CD14-positive monocyte (primary cell): ENCODE measurements around the gene PER1. TPM values are rescaled to one million over a fixed set of nuclear protein-coding genes. Genes with fewer than 3 reads are reported as not detected.

Experiments
- DNase-seq, 3 donors: peaks; one replicate each; pipeline ENCODE4 v3.0.0-alpha.2; 2011 to 2022
- H2AFZ ChIP-seq: 2 replicates; pipeline ENCODE4 v1.6.0; 2012; ENCODE audit warnings: mild to moderate bottlenecking, low read depth, low read length, inconsistent platforms; ENCODE audit not compliant: insufficient read depth, poor library complexity, severe bottlenecking
- H3K27ac ChIP-seq, 2 donors: 1 replicate in 1 of 2; 2 replicates in 1 of 2; pipeline ENCODE4 v1.5.1; 2012 to 2013; ENCODE audit warnings: low read length in 2 of 2, control low read depth in 1 of 2, inconsistent platforms in 1 of 2, low read depth in 1 of 2, mild to moderate bottlenecking in 1 of 2
- H3K27me3 ChIP-seq, 2 donors: one replicate each; pipeline versions ENCODE4 v1.6.0 to v1.6.1; 2011 to 2013; ENCODE audit warnings: low read length in 2 of 2; ENCODE audit not compliant: control insufficient read depth in 2 of 2, insufficient read depth in 2 of 2
- H3K36me3 ChIP-seq, 2 donors: replicated peaks in 1 of 2; 1 replicate in 1 of 2; 2 replicates in 1 of 2; pipeline versions ENCODE4 v1.5.1 to v1.6.1; 2012 to 2013; ENCODE audit warnings: low read length in 2 of 2, control low read depth in 1 of 2, inconsistent platforms in 1 of 2, mild to moderate bottlenecking in 1 of 2; ENCODE audit not compliant: insufficient read depth in 2 of 2, control insufficient read depth in 1 of 2
- H3K4me1 ChIP-seq, 2 donors: 1 replicate in 1 of 2; 2 replicates in 1 of 2; pipeline versions ENCODE4 v1.5.1 to v1.6.1; 2012 to 2013; ENCODE audit warnings: low read length in 2 of 2, control low read depth in 1 of 2, inconsistent platforms in 1 of 2, mild to moderate bottlenecking in 1 of 2, moderate library complexity in 1 of 2; ENCODE audit not compliant: insufficient read depth in 2 of 2, control insufficient read depth in 1 of 2
- H3K4me2 ChIP-seq: replicated peaks from 2 replicates; pipeline ENCODE3; 2012; ENCODE audit warnings: low read length, moderate library complexity, mild to moderate bottlenecking; ENCODE audit not compliant: poor library complexity, severe bottlenecking; ENCODE audit errors: extremely low read depth
- H3K4me3 ChIP-seq, 3 experiments: fragments of 200-600 bp in 1 of 3; sonication (generic) in 1 of 3; replicated peaks in 1 of 3; 1 replicate in 2 of 3; 2 replicates in 1 of 3; pipeline ENCODE4 v1.5.1; 2011 to 2013; ENCODE audit warnings: low read length in 3 of 3, mild to moderate bottlenecking in 3 of 3, control low read depth in 2 of 3, low read depth in 2 of 3, inconsistent platforms in 1 of 3, moderate library complexity in 1 of 3
- H3K79me2 ChIP-seq: 2 replicates; pipeline ENCODE4 v1.6.0; 2012; ENCODE audit warnings: mild to moderate bottlenecking, control low read depth, inconsistent platforms, low read length, moderate library complexity; ENCODE audit not compliant: insufficient read depth
- H3K9ac ChIP-seq: 2 replicates; pipeline ENCODE4 v1.6.0; 2017; ENCODE audit warnings: low read length, mild to moderate bottlenecking; ENCODE audit not compliant: insufficient read depth, poor library complexity, severe bottlenecking
- H3K9me3 ChIP-seq, 2 donors: replicated peaks in 1 of 2; 1 replicate in 1 of 2; 2 replicates in 1 of 2; pipeline versions ENCODE4 v1.5.1 to v1.6.1; 2012 to 2013; ENCODE audit warnings: low read length in 2 of 2, control low read depth in 1 of 2; ENCODE audit not compliant: control insufficient read depth in 1 of 2, insufficient read depth in 1 of 2
- H4K20me1 ChIP-seq: 2 replicates; pipeline ENCODE4 v1.6.0; 2012; ENCODE audit warnings: mild to moderate bottlenecking, low read length, control low read depth, moderate library complexity; ENCODE audit not compliant: insufficient read depth
- H3K27ac Mint-ChIP-seq, 7 donors: one replicate each; pipeline ENCODE4 v1.8.0; 2020; ENCODE audit warnings: mild to moderate bottlenecking in 7 of 7, mixed read lengths in 7 of 7, moderate library complexity in 6 of 7, inconsistent platforms in 2 of 7
- H3K27me3 Mint-ChIP-seq, 3 donors: one replicate each; pipeline ENCODE4 v1.8.0; 2021 to 2022; ENCODE audit warnings: low read depth in 3 of 3, mild to moderate bottlenecking in 3 of 3, mixed read lengths in 3 of 3, moderate library complexity in 3 of 3, inconsistent platforms in 1 of 3
- H3K36me3 Mint-ChIP-seq, 2 donors: one replicate each; pipeline ENCODE4 v1.8.0; 2020; ENCODE audit warnings: mixed read lengths in 2 of 2, inconsistent platforms in 1 of 2, mild to moderate bottlenecking in 1 of 2
- H3K4me1 Mint-ChIP-seq: one replicate; pipeline ENCODE4 v1.8.0; 2020; ENCODE audit warnings: mild to moderate bottlenecking, mixed read lengths
- H3K4me3 Mint-ChIP-seq, 2 donors: one replicate each; pipeline ENCODE4 v1.8.0; 2020; ENCODE audit warnings: mild to moderate bottlenecking in 2 of 2, mixed read lengths in 2 of 2, moderate library complexity in 1 of 2
- H3K9me3 Mint-ChIP-seq, 7 donors: one replicate each; pipeline ENCODE4 v1.8.0; 2020 to 2022; ENCODE audit warnings: mixed read lengths in 7 of 7, mild to moderate bottlenecking in 6 of 7, moderate library complexity in 6 of 7, inconsistent platforms in 2 of 7
- WGBS: methylation state at CpG from one replicate; pipeline ENCODE4 v1.1.5; 2013; ENCODE audit warnings: missing lambda C conversion rate; ENCODE audit not compliant: insufficient coverage; 5-methylcytosine and 5-hydroxymethylcytosine counted together
- intact Hi-C, 2 donors: fragments of 100-400 bp; cut with micrococcal nuclease; formaldehyde crosslinking; loops; one replicate each; pipeline versions ENCODE4 v1.15.0 to v1.15.1; 2023
- polyA minus RNA-seq: library from RNA; depleted of rRNA, polyadenylated mRNA; stranded (reverse); fragments of >200 nt; gene quantifications from 2 replicates; pipeline ENCODE4 v1.2.3, GENCODE V29; 2012
- polyA plus RNA-seq, 3 donors: library from polyadenylated mRNA; depleted of rRNA in 1 of 3; unstranded in 2 of 3; stranded (reverse) in 1 of 3; fragments of 300-500 nt in 2 of 3; fragments of >200 nt in 1 of 3; fragmentation: Illumina TruSeq in 2 of 3; gene quantifications; 1 replicate in 2 of 3; 2 replicates in 1 of 3; pipeline ENCODE4 v1.2.3, GENCODE V29; 2012 to 2021
- total RNA-seq, 12 experiments: library from RNA in 1 of 12; stranded (reverse) in 1 of 12; fragments of 120-200 nt in 1 of 12; gene quantifications; one replicate each; pipeline ENCODE4 v1.2.4 and lab custom pipeline; 2013 to 2026; ENCODE audit warnings: mixed read lengths in 6 of 12, inconsistent platforms in 1 of 12
- TF ChIP-seq, protein P1 (sequence below): fragments of 200-600 bp; IDR thresholded peaks from one replicate; pipeline ENCODE4 v1.8.0; 2022; ENCODE audit warnings: antibody characterized with exemption, mild to moderate bottlenecking

PER1 gene, protein sequence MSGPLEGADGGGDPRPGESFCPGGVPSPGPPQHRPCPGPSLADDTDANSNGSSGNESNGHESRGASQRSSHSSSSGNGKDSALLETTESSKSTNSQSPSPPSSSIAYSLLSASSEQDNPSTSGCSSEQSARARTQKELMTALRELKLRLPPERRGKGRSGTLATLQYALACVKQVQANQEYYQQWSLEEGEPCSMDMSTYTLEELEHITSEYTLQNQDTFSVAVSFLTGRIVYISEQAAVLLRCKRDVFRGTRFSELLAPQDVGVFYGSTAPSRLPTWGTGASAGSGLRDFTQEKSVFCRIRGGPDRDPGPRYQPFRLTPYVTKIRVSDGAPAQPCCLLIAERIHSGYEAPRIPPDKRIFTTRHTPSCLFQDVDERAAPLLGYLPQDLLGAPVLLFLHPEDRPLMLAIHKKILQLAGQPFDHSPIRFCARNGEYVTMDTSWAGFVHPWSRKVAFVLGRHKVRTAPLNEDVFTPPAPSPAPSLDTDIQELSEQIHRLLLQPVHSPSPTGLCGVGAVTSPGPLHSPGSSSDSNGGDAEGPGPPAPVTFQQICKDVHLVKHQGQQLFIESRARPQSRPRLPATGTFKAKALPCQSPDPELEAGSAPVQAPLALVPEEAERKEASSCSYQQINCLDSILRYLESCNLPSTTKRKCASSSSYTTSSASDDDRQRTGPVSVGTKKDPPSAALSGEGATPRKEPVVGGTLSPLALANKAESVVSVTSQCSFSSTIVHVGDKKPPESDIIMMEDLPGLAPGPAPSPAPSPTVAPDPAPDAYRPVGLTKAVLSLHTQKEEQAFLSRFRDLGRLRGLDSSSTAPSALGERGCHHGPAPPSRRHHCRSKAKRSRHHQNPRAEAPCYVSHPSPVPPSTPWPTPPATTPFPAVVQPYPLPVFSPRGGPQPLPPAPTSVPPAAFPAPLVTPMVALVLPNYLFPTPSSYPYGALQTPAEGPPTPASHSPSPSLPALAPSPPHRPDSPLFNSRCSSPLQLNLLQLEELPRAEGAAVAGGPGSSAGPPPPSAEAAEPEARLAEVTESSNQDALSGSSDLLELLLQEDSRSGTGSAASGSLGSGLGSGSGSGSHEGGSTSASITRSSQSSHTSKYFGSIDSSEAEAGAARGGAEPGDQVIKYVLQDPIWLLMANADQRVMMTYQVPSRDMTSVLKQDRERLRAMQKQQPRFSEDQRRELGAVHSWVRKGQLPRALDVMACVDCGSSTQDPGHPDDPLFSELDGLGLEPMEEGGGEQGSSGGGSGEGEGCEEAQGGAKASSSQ (N-terminal part only)
- 55.7 TPM for total RNA-seq (2013)
- 100 to 1,000 TPM in 1 of 3 donors, 1 to 10 TPM in 2; 5.6 to 457 (median 9.6) TPM for polyA plus RNA-seq
- polyA minus RNA-seq, result 207 and 220 TPM in 2 replicates
- total RNA-seq (lab: John Stamatoyannopoulos, UW), result 36.9 to 234 (median 159) reads per million in 11 experiments

DNA sequence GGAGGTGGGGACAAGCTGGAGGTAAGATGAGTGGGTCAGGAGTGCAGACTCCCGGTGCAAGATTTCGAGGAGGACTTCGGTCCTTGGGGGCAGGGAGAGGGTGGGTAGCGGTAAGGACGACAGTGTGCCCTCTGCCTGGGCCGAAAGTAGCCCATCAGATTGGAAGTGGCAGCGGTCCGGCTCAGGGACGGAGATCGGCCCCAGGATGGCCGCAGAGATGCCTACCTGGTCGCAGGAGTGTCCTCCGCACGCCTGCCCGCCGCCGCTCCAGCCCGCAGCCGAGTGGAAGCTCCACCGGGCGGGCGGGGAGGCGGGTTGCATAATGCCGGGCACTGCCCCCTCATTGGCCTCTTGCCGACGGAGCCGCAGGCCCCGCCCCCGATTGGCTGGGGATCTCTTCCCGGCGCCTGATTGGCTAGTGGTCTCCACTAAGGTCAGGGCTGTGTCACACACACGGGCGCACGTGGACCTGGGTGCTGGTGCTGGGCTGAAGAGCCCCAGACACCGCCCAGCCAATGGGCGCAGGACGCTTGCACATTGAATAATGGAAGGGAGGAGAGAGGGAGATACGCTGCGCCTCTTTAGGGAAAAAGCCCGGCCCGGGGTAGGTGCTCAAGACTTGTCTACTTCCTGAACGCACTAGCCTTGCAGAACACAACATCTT, at the start of gene PER1:
Gene PER1 (minus strand): TSS at position 293 of the 664 bp plus-strand sequence. CDS start 1,698 bp downstream, outside the sequence.
- peak; percentile 96 to 98 (median 97) for DNase-seq
- H3K36me3 Mint-ChIP-seq, result peaks cover 43 to 47% of the 10 kb centered on the region in 2 donors
- H3K4me3 ChIP-seq, result peak within 1 kb of the TSS; percentile 52 to 100 (median 88)
- 10% methylated on average over 36 of the region's 42 CpGs for WGBS
- H3K4me1 ChIP-seq, result peaks cover 52 to 66% of the 10 kb centered on the region in 2 donors
- no peaks in the 10 kb centered on the region for H3K9me3 ChIP-seq
- intact Hi-C loops, result loop anchor here in 1 of 2 donors (5.0 to 10.0 kb wide), 2 partner anchors 35 to 317 kb away; partner anchors contain the start of gene KDM6B
- H3K27me3 ChIP-seq, result no peaks in the 10 kb centered on the region
- H2AFZ ChIP-seq, result no peak within 1 kb of the TSS
- H3K9me3 Mint-ChIP-seq, result peaks cover 0 to 4% (median 0%) of the 10 kb centered on the region in 7 donors
- H3K27ac ChIP-seq, result peak within 1 kb of the TSS; percentile 97 to 99
- peak within 1 kb of the TSS in 3 of 7 donors; percentile 96 to 99 (median 98) for H3K27ac Mint-ChIP-seq
- H3K4me3 Mint-ChIP-seq, result peak within 1 kb of the TSS; percentile 97 to 99
- H3K27me3 Mint-ChIP-seq, result peaks cover 0 to 12% (median 0%) of the 10 kb centered on the region in 3 donors
- TF ChIP-seq, protein P1, sequence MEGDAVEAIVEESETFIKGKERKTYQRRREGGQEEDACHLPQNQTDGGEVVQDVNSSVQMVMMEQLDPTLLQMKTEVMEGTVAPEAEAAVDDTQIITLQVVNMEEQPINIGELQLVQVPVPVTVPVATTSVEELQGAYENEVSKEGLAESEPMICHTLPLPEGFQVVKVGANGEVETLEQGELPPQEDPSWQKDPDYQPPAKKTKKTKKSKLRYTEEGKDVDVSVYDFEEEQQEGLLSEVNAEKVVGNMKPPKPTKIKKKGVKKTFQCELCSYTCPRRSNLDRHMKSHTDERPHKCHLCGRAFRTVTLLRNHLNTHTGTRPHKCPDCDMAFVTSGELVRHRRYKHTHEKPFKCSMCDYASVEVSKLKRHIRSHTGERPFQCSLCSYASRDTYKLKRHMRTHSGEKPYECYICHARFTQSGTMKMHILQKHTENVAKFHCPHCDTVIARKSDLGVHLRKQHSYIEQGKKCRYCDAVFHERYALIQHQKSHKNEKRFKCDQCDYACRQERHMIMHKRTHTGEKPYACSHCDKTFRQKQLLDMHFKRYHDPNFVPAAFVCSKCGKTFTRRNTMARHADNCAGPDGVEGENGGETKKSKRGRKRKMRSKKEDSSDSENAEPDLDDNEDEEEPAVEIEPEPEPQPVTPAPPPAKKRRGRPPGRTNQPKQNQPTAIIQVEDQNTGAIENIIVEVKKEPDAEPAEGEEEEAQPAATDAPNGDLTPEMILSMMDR, result no peak
- peaks cover 26% of the 10 kb centered on the region for H3K79me2 ChIP-seq
- H3K9ac ChIP-seq, result peak within 1 kb of the TSS; percentile 78
- H3K36me3 ChIP-seq, result peaks cover 30 to 35% of the 10 kb centered on the region in 2 donors
- peaks cover 78% of the 10 kb centered on the region for H4K20me1 ChIP-seq
- peak within 1 kb of the TSS; percentile 97 for H3K4me2 ChIP-seq
- H3K4me1 Mint-ChIP-seq, result peaks cover 28% of the 10 kb centered on the region
